HepG2 (cell line): ENCODE data around the gene RAC3. TPM values are rescaled to one million over a fixed set of nuclear protein-coding genes. Genes with fewer than 3 reads are reported as not detected.

Experiments
- BATF2 ChIP-seq: sonication (generic); formaldehyde crosslinking; IDR thresholded peaks from 2 replicates; pipeline ENCODE4 v1.8.0; 2022; ENCODE audit warnings: mild to moderate bottlenecking, missing genetic modification reagents, moderate library complexity
- HIVEP1 ChIP-seq: sonication (generic); formaldehyde crosslinking; IDR thresholded peaks from 2 replicates; pipeline ENCODE4 v1.4.0; 2020; ENCODE audit warnings: mild to moderate bottlenecking, missing genetic modification reagents
- IRF2 ChIP-seq: IDR thresholded peaks from 2 replicates; pipeline ENCODE4 v1.6.1; 2018; ENCODE audit warnings: missing genetic modification reagents, missing compliant biosample characterization
- MED1 ChIP-seq: sonication (generic); formaldehyde crosslinking; IDR thresholded peaks from 2 replicates; pipeline ENCODE4 v1.4.0; 2020; ENCODE audit warnings: missing genetic modification reagents
- MEIS1 ChIP-seq: sonication (generic); formaldehyde crosslinking; IDR thresholded peaks from 2 replicates; pipeline ENCODE4 v1.9.0; 2021; ENCODE audit warnings: mild to moderate bottlenecking, missing genetic modification reagents, moderate library complexity, borderline replicate concordance
- NRL ChIP-seq: sonication (generic); formaldehyde crosslinking; IDR thresholded peaks from 2 replicates; pipeline ENCODE4 v1.5.0; 2020; ENCODE audit warnings: missing genetic modification reagents, mild to moderate bottlenecking, moderate library complexity, borderline replicate concordance
- RELA ChIP-seq: sonication (generic); formaldehyde crosslinking; IDR thresholded peaks from 2 replicates; pipeline ENCODE4 v1.4.0; 2020; ENCODE audit warnings: missing genetic modification reagents
- RNF2 ChIP-seq: fragments of 450-650 bp; conservative IDR thresholded peaks from 2 replicates; pipeline ENCODE4 v1.6.1; 2016; ENCODE audit warnings: low read depth
- SKIL ChIP-seq: sonication (generic); formaldehyde crosslinking; IDR thresholded peaks from 2 replicates; pipeline ENCODE4 v1.8.0; 2022; ENCODE audit warnings: missing genetic modification reagents, mild to moderate bottlenecking, moderate library complexity, borderline replicate concordance
- TBP ChIP-seq: sonication (generic); formaldehyde crosslinking; IDR thresholded peaks from 2 replicates; pipeline ENCODE4 v1.5.0; 2020; ENCODE audit warnings: missing genetic modification reagents
- TEAD2 ChIP-seq: sonication (generic); formaldehyde crosslinking; IDR thresholded peaks from 2 replicates; pipeline ENCODE4 v1.9.0; 2021; ENCODE audit warnings: missing genetic modification reagents
- UBTF ChIP-seq: sonication (generic); formaldehyde crosslinking; IDR thresholded peaks from 2 replicates; pipeline ENCODE4 v1.4.0; 2020; ENCODE audit warnings: mild to moderate bottlenecking, missing genetic modification reagents
- ZFP36L2 ChIP-seq: sonication (generic); formaldehyde crosslinking; IDR thresholded peaks from 2 replicates; pipeline ENCODE4 v1.4.0; 2020; ENCODE audit warnings: missing genetic modification reagents
- ZNF160 ChIP-seq: sonication (generic); formaldehyde crosslinking; IDR thresholded peaks from 2 replicates; pipeline ENCODE4 v1.8.0; 2022; ENCODE audit warnings: mild to moderate bottlenecking, inconsistent platforms, missing genetic modification reagents
- ZNF383 ChIP-seq: sonication (generic); formaldehyde crosslinking; IDR thresholded peaks from 2 replicates; pipeline ENCODE4 v1.4.0; 2020; ENCODE audit warnings: missing genetic modification reagents, mild to moderate bottlenecking, borderline replicate concordance
- ZNF44 ChIP-seq: sonication (generic); formaldehyde crosslinking; IDR thresholded peaks from 2 replicates; pipeline ENCODE4 v1.5.1; 2020; ENCODE audit warnings: mild to moderate bottlenecking, missing genetic modification reagents
- ZNF562 ChIP-seq: sonication (generic); formaldehyde crosslinking; IDR thresholded peaks from 2 replicates; pipeline ENCODE4 v1.8.0; 2022; ENCODE audit warnings: missing genetic modification reagents, borderline replicate concordance
- ZNF646 ChIP-seq: sonication (generic); formaldehyde crosslinking; IDR thresholded peaks from 2 replicates; pipeline ENCODE4 v1.9.0; 2021; ENCODE audit warnings: mild to moderate bottlenecking, missing genetic modification reagents
- ZNF674 ChIP-seq: sonication (generic); formaldehyde crosslinking; IDR thresholded peaks from 2 replicates; pipeline ENCODE4 v1.5.0; 2020; ENCODE audit warnings: low read depth, mild to moderate bottlenecking, missing genetic modification reagents
- ZNF7 ChIP-seq: IDR thresholded peaks from 2 replicates; pipeline ENCODE4 v1.6.1; 2016; ENCODE audit warnings: missing biosample characterization, missing genetic modification reagents
- polyA plus RNA-seq, 8 experiments: library from polyadenylated mRNA; depleted of rRNA in 3 of 8; stranded (reverse) in 7 of 8; unstranded in 1 of 8; fragments of >200 nt; fragmentation: Illumina TruSeq in 4 of 8; extraction: Trizol in 4 of 8; gene quantifications; 2 replicates each; pipeline versions ENCODE4 v1.2.1 to v1.2.3, GENCODE V29; 2011 to 2016; ENCODE audit warnings: low read depth in 4 of 8, missing spikeins in 1 of 8, mixed read lengths in 1 of 8; ENCODE audit not compliant: insufficient read depth in 1 of 8
- total RNA-seq, 5 experiments: library from RNA; depleted of rRNA; stranded (reverse); fragments of >200 nt; fragmentation: Illumina TruSeq; extraction: Trizol; gene quantifications; 2 replicates each; pipeline ENCODE4 v1.2.3, GENCODE V29; 2016; ENCODE audit warnings: low read depth in 1 of 5

RAC3 gene
- total and polyA plus RNA-seq, 2 of the 13 experiments (the other 11 are each of a cell fraction or from before 2014, with no cell fraction given): 10.5 to 21.3 TPM

GRCh38 chr17:82050152-82050760, 18.8 kb downstream of the RAC3 start (continued):
- no peak for TF ChIP-seq ZNF44 (CRISPR knock-in tag)
- no peak for TF ChIP-seq MED1
- TF ChIP-seq UBTF: no peak
- no peak for TF ChIP-seq ZNF646
- TF ChIP-seq ZNF383 (CRISPR knock-in tag): no peak
- no peak for TF ChIP-seq SKIL
- TF ChIP-seq TEAD2 (CRISPR knock-in tag): no peak
- TF ChIP-seq ZNF160: no peak
- no peak for TF ChIP-seq RELA
- TF ChIP-seq ZNF7 (CRISPR knock-in tag): no peak
- no peak for TF ChIP-seq RNF2
- no peak for TF ChIP-seq ZNF562 (CRISPR knock-in tag)
- TF ChIP-seq ZFP36L2: no peak
- no peak for TF ChIP-seq BATF2 (CRISPR knock-in tag)
- no peak for TF ChIP-seq ZNF674 (CRISPR knock-in tag)
- TF ChIP-seq MEIS1 (CRISPR knock-in tag): 0 out of 2 replicates have a peak, but pooled peaks have one; percentile 21
- no peak; the same call in 1 of the 2 replicates for TF ChIP-seq NRL (CRISPR knock-in tag)
- no peak for TF ChIP-seq IRF2 (CRISPR knock-in tag)
- no peak for TF ChIP-seq TBP
- TF ChIP-seq HIVEP1 (CRISPR knock-in tag): no peak
